Activated CD4-positive, alpha-beta T cell treated with anti-CD3 and anti-CD28 coated beads, Interleukin-2, amount 50 U/mL, for 48 hours (primary cell): Measurements from ENCODE around the gene NEK3.
"Not testable (repeated sequence)": the region's sequence is repeated elsewhere in the genome, so short reads cannot be mapped to it uniquely, and the experiment has no call there.

ENCODE experiments used
- DNase-seq, 2 experiments: peaks; one replicate each; pipeline ENCODE4 v3.0.0-alpha.2; 2020

The NEK3 gene

GRCh38 chr13:52169839-52170238 lies 10.4 kb upstream of the NEK3 start:
- no peak for DNase-seq

GRCh38 chr13:52165411-52165810 lies 6.0 kb upstream of the NEK3 start:
- no peak for DNase-seq

- DNase-seq = no peak
Observed at GRCh38 chr13:52164989-52165388, 5.6 kb upstream of the NEK3 start.

- not testable (repeated sequence) for DNase-seq
Observed at GRCh38 chr13:52163878-52164277, 4.5 kb upstream of the NEK3 start.

- DNase-seq = no peak
Observed at GRCh38 chr13:52162279-52163101, 3.1 kb upstream of the NEK3 start.

- no peak for DNase-seq
Observed at GRCh38 chr13:52161181-52161646, 1.8 kb upstream of the NEK3 start.

- DNase-seq = no peak
Observed at GRCh38 chr13:52160506-52160905, 1.1 kb upstream of the NEK3 start.

- no peak for DNase-seq
Observed at GRCh38 chr13:52160053-52160452, 656 bp upstream of the NEK3 start.

GRCh38 chr13:52158629-52159158 lies 703 bp downstream of the NEK3 start:
- peak in 1 of 2 experiments; percentile 38 for DNase-seq

GRCh38 chr13:52156724-52157261 lies 2.6 kb downstream of the NEK3 start:
- DNase-seq = no peak

- DNase-seq = no peak
Observed at GRCh38 chr13:52155177-52155576, 4.2 kb downstream of the NEK3 start.

- no peak for DNase-seq
Observed at GRCh38 chr13:52147225-52147624, 12.2 kb downstream of the NEK3 start.

GRCh38 chr13:52141299-52141698 lies 18.1 kb downstream of the NEK3 start:
- DNase-seq = no peak

- DNase-seq = no peak
Observed at GRCh38 chr13:52137489-52137888, 21.9 kb downstream of the NEK3 start.

- no peak for DNase-seq
Observed at GRCh38 chr13:52136763-52137162, 22.6 kb downstream of the NEK3 start.

GRCh38 chr13:52130641-52131040 lies 28.8 kb downstream of the NEK3 start:
- DNase-seq = no peak

- DNase-seq = peak; percentile 62 to 72
Observed at GRCh38 chr13:52128714-52129700, 30.4 kb downstream of the NEK3 start, which contains the start of gene NEK5. Gene NEK5 (minus strand): TSS chr13:52129073. CDS start chr13:52127482, 1,591 bp downstream.

GRCh38 chr13:52127783-52128702 lies 31.4 kb downstream of the NEK3 start:
- peak; percentile 53 to 66 for DNase-seq

GRCh38 chr13:52127378-52127777 lies 32.0 kb downstream of the NEK3 start:
- DNase-seq = no peak

GRCh38 chr13:52125547-52125946 lies 33.9 kb downstream of the NEK3 start:
- DNase-seq = no peak

- DNase-seq = no peak
Observed at GRCh38 chr13:52118595-52118994, 40.8 kb downstream of the NEK3 start.

GRCh38 chr13:52118095-52118494 lies 41.3 kb downstream of the NEK3 start:
- no peak for DNase-seq
